Fibroblast of lung (primary cell): ENCODE data around the gene TMC1.

ENCODE experiments used
- CTCF ChIP-seq, 2 donors: IDR thresholded peaks in 1 of 2; conservative IDR thresholded peaks in 1 of 2; 1 replicate in 1 of 2; 2 replicates in 1 of 2; pipeline ENCODE4 v1.5.1; 2011 to 2012; ENCODE audit warnings: low read length in 2 of 2, control low read depth in 1 of 2, inconsistent platforms in 1 of 2, low read depth in 1 of 2, mild to moderate bottlenecking in 1 of 2
- EZH2 ChIP-seq: IDR thresholded peaks from 2 replicates; pipeline ENCODE4 v1.5.1; 2012; ENCODE audit warnings: low read length, control low read depth, mild to moderate bottlenecking; ENCODE audit errors: missing control alignments

- no peak for TF ChIP-seq CTCF (conservative IDR thresholded peaks at IDR 0.05 in 1 of 2, IDR thresholded peaks at IDR 0.05 in 1 of 2; ENCODE audit: low read depth in 1 of 2, low read length in 2 of 2)
- TF ChIP-seq EZH2, result no peak
Measured at GRCh38 chr9:72643651-72644050, 122.2 kb downstream of the TMC1 start.
